ENCODE measurements around the gene CHD5. TPM values are rescaled to one million over a fixed set of nuclear protein-coding genes. Genes with fewer than 3 reads are reported as not detected.

CHD5 gene
- total and polyA plus RNA-seq, 2 of the 13 experiments (the other 11 are each of a cell fraction or from before 2014, with no cell fraction given): 0.02 to 0.21 TPM

- peak; percentile 96 for TF ChIP-seq NAIF1 (CRISPR knock-in tag; IDR thresholded peaks at IDR 0.05; ENCODE audit: borderline replicate concordance)
- TF ChIP-seq SYNCRIP (IDR thresholded peaks at IDR 0.05; ENCODE audit: insufficient read depth, low read depth, low read length): no peak
- peak; percentile 75; the same call in 1 of the 2 replicates for TF ChIP-seq PHF21A (CRISPR knock-in tag; IDR thresholded peaks at IDR 0.05)
- TF ChIP-seq JUNB (CRISPR knock-in tag; IDR thresholded peaks at IDR 0.05; ENCODE audit: borderline replicate concordance): no peak
- peak; percentile 93 for TF ChIP-seq ZNF883 (CRISPR knock-in tag; IDR thresholded peaks at IDR 0.05; ENCODE audit: not compliant biosample characterization)
- TF ChIP-seq, protein P1, sequence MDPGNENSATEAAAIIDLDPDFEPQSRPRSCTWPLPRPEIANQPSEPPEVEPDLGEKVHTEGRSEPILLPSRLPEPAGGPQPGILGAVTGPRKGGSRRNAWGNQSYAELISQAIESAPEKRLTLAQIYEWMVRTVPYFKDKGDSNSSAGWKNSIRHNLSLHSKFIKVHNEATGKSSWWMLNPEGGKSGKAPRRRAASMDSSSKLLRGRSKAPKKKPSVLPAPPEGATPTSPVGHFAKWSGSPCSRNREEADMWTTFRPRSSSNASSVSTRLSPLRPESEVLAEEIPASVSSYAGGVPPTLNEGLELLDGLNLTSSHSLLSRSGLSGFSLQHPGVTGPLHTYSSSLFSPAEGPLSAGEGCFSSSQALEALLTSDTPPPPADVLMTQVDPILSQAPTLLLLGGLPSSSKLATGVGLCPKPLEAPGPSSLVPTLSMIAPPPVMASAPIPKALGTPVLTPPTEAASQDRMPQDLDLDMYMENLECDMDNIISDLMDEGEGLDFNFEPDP (CRISPR knock-in tag; conservative IDR thresholded peaks at IDR 0.05): 0 out of 2 replicates have a peak, but pooled peaks have one; percentile 96
- no peak for TF ChIP-seq PPARG (CRISPR knock-in tag; conservative IDR thresholded peaks at IDR 0.05)
- TF ChIP-seq ZNF558 (CRISPR knock-in tag; IDR thresholded peaks at IDR 0.05; ENCODE audit: borderline replicate concordance): peak; percentile 69; the same call in 1 of the 2 replicates
- no peak for TF ChIP-seq REXO4 (CRISPR knock-in tag; IDR thresholded peaks at IDR 0.05; ENCODE audit: borderline replicate concordance)
- TF ChIP-seq RFX1 (IDR thresholded peaks at IDR 0.05): no peak
- TF ChIP-seq ZNF138 (CRISPR knock-in tag; IDR thresholded peaks at IDR 0.05; ENCODE audit: low read depth): peak; percentile 85; the same call in 1 of the 2 replicates
- TF ChIP-seq CERS6 (CRISPR knock-in tag; IDR thresholded peaks at IDR 0.05): no peak
- no peak for TF ChIP-seq LCORL (IDR thresholded peaks at IDR 0.05)
- TF ChIP-seq LCORL (CRISPR knock-in tag; IDR thresholded peaks at IDR 0.05): no peak; the same call in 1 of the 2 replicates
- peak; percentile 56; the same call in 1 of the 2 replicates for TF ChIP-seq ZNF513 (CRISPR knock-in tag; conservative IDR thresholded peaks at IDR 0.05)
- peak; percentile 29 for TF ChIP-seq SRSF1 (optimal IDR thresholded peaks at IDR 0.05; ENCODE audit: low read depth, low read length)
- 0 out of 2 replicates have a peak, but pooled peaks have one; percentile 34 for TF ChIP-seq ZBTB49 (CRISPR knock-in tag; IDR thresholded peaks at IDR 0.05; ENCODE audit: borderline replicate concordance)
- TF ChIP-seq MTF2 (CRISPR knock-in tag; IDR thresholded peaks at IDR 0.05; ENCODE audit: borderline replicate concordance): no peak
- no peak for TF ChIP-seq CAMTA2 (CRISPR knock-in tag; IDR thresholded peaks at IDR 0.05; ENCODE audit: borderline replicate concordance)
- 0 out of 2 replicates have a peak, but pooled peaks have one; percentile 71 for TF ChIP-seq ZNF577 (CRISPR knock-in tag; IDR thresholded peaks at IDR 0.05; ENCODE audit: borderline replicate concordance, low read depth)
- peak; percentile 77 for TF ChIP-seq BCL6 (CRISPR knock-in tag; IDR thresholded peaks at IDR 0.05)
- peak; percentile 85 for TF ChIP-seq FOXK1 (CRISPR knock-in tag; IDR thresholded peaks at IDR 0.05; ENCODE audit: borderline replicate concordance, low read depth)
- TF ChIP-seq ZNF256 (CRISPR knock-in tag; conservative IDR thresholded peaks at IDR 0.05): peak; percentile 84; the same call in 1 of the 2 replicates
Observed at GRCh38 chr1:6199298-6200187, 19.4 kb upstream of the CHD5 start, which contains the start of gene RPL22 (continued).

All from HepG2 (cell line).